Prostate gland (tissue), 2 donors: ENCODE data around the gene ETFB. TPM values are rescaled to one million over a fixed set of nuclear protein-coding genes. Genes with fewer than 3 reads are reported as not detected.
"Not testable (repeated sequence)": the region's sequence is repeated elsewhere in the genome, so short reads cannot be mapped to it uniquely, and the experiment has no call there.

Experiments
- DNase-seq: peaks from one replicate; pipeline ENCODE4 v3.0.0-alpha.2; 2019; ENCODE audit warnings: low spot score
- H3K27ac ChIP-seq, 2 donors: fragments of 200-600 bp; sonication (generic); 2 replicates each; pipeline ENCODE4 v1.5.1; 2017 to 2019
- H3K27me3 ChIP-seq: fragments of 200-600 bp; sonication (generic); replicated peaks from 2 replicates; pipeline ENCODE4 v1.5.1; 2019; ENCODE audit not compliant: insufficient read depth
- H3K36me3 ChIP-seq, 2 donors: fragments of 200-600 bp; sonication (generic); 1 replicate in 1 of 2; 2 replicates in 1 of 2; pipeline versions ENCODE4 v1.5.1 to v1.8.1; 2017 to 2019
- H3K4me1 ChIP-seq: fragments of 200-600 bp; sonication (generic); replicated peaks from 2 replicates; pipeline ENCODE4 v1.5.1; 2019
- H3K4me3 ChIP-seq, 2 donors: fragments of 200-600 bp; sonication (generic); 2 replicates each; pipeline ENCODE4 v1.5.1; 2017 to 2019
- H3K9me3 ChIP-seq: fragments of 200-600 bp; sonication (generic); 2 replicates; pipeline ENCODE4 v1.5.1; 2017
- POLR2A ChIP-seq: fragments of 450-650 bp; IDR thresholded peaks from one replicate; pipeline ENCODE4 v1.6.1; 2016; ENCODE audit warnings: antibody characterized with exemption, mild to moderate bottlenecking
- POLR2AphosphoS5 ChIP-seq: sonication (generic); formaldehyde crosslinking; IDR thresholded peaks from one replicate; pipeline ENCODE4 v1.6.1; 2017; ENCODE audit warnings: antibody characterized with exemption
- WGBS: methylation state at CpG from one replicate; pipeline ENCODE4 v1.1.5; 2018; 5-methylcytosine and 5-hydroxymethylcytosine counted together
- intact Hi-C: fragments of 100-400 bp; cut with DNase I; formaldehyde crosslinking; loops from one replicate; pipeline ENCODE4 v1.14.2; 2022
- total RNA-seq, 2 donors: library from RNA; depleted of rRNA; stranded (reverse); fragments of >200 nt; gene quantifications; one replicate each; pipeline ENCODE4 v1.1.0, GENCODE V29; 2016
- TF ChIP-seq, protein P1 (sequence below), 4 experiments: fragments of 200-600 bp in 2 of 4; fragments of 450-650 bp in 2 of 4; sonication (generic) in 2 of 4; IDR thresholded peaks; 1 replicate in 3 of 4; 2 replicates in 1 of 4; pipeline ENCODE4 v1.5.1; 2016 to 2019; ENCODE audit warnings: antibody characterized with exemption in 4 of 4, mild to moderate bottlenecking in 2 of 4, moderate library complexity in 2 of 4

ETFB gene
- total RNA-seq, 2 donors from 2014 or later: 82.8 to 118 TPM

DNA sequence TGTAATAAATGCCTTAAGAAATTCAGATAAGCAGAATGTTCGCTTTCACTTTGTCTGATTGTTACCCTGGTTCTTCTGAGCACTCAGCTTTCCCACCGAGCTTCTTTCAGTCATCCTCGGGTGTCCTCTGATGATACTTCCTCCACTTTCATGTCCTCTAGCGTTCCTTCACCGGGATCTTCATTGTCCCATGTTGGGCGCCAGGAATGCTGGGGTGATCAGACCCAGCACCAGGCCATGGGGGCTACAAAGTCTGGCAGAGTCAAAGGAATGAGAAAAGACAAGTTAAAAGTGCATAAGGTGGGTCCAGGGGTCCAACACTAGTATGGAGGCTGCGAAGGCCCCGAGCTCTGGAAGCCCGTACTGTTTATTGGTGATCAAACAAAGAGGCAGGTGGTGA lies 35.9 kb upstream of the ETFB start:
- WGBS: 96% methylated on average over 9 of the region's 9 CpGs
- H3K9me3 ChIP-seq: no peaks in the 10 kb centered on the region
- DNase-seq: no peak
- no peaks in the 10 kb centered on the region for H3K4me1 ChIP-seq
- TF ChIP-seq POLR2AphosphoS5 (no peak), POLR2A (no peak)
- TF ChIP-seq, protein P1, sequence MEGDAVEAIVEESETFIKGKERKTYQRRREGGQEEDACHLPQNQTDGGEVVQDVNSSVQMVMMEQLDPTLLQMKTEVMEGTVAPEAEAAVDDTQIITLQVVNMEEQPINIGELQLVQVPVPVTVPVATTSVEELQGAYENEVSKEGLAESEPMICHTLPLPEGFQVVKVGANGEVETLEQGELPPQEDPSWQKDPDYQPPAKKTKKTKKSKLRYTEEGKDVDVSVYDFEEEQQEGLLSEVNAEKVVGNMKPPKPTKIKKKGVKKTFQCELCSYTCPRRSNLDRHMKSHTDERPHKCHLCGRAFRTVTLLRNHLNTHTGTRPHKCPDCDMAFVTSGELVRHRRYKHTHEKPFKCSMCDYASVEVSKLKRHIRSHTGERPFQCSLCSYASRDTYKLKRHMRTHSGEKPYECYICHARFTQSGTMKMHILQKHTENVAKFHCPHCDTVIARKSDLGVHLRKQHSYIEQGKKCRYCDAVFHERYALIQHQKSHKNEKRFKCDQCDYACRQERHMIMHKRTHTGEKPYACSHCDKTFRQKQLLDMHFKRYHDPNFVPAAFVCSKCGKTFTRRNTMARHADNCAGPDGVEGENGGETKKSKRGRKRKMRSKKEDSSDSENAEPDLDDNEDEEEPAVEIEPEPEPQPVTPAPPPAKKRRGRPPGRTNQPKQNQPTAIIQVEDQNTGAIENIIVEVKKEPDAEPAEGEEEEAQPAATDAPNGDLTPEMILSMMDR (IDR thresholded peaks at IDR 0.05): no peak
- no peak overlapping the region for H3K4me3 ChIP-seq
- no peaks in the 10 kb centered on the region for H3K36me3 ChIP-seq
- no peaks in the 10 kb centered on the region for H3K27me3 ChIP-seq
- H3K27ac ChIP-seq: no peak overlapping the region
- intact Hi-C loops: no loop called here

DNA sequence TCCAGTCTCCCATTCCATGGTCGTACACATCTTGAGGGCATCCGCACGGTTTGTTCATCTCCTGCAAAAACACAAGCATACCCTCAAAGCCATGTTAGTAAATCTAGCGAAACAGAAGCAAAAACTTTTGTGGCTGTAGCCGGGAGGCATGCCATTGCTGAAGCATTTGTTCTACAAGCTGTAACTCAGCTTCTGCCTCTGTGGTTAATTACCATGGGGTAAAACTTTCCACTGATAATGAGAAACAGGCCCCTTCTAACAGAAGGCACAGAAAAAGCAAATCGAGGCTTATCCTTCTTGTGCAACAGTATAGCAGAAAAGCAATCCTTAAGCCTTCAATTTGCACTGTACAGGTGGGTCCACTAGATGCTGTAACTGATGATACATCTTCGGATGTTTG lies 33.7 kb upstream of the ETFB start:
- DNase-seq, H3K27ac ChIP-seq, H3K27me3 ChIP-seq, intact Hi-C loops, H3K9me3 ChIP-seq, H3K4me3 ChIP-seq, H3K36me3 ChIP-seq, H3K4me1 ChIP-seq: not testable (repeated sequence)
- 85% methylated on average over 7 of the region's 7 CpGs for WGBS

DNA sequence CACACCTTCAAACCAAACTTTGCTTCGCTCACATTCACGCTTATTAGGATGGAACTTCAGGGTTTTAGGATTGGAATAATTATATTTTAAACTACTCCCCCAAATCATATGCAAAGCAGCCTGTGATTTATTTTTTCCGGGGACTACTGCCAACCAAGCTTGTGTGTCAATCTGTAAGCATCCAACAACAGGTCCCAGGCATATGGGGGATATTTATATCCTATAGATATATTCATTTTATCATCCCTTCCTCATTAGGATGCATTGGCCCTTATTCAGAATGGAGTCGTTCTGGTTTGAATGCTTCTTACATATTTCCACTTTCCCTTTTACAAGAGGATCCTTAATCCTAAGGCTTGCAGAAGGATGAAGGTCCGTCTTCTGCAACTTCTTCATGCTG lies 33.0 kb upstream of the ETFB start:
- no peak overlapping the region for H3K4me3 ChIP-seq
- WGBS: 93% methylated on average over 5 of the region's 5 CpGs
- DNase-seq: no peak
- no peaks in the 10 kb centered on the region for H3K9me3 ChIP-seq
- no peaks in the 10 kb centered on the region for H3K4me1 ChIP-seq
- no peaks in the 10 kb centered on the region for H3K36me3 ChIP-seq
- H3K27me3 ChIP-seq: no peaks in the 10 kb centered on the region
- TF ChIP-seq, protein P1 (IDR thresholded peaks at IDR 0.05): no peak
- no peak for TF ChIP-seq POLR2A
- TF ChIP-seq POLR2AphosphoS5: no peak
- intact Hi-C loops: no loop called here
- no peak overlapping the region for H3K27ac ChIP-seq

DNA sequence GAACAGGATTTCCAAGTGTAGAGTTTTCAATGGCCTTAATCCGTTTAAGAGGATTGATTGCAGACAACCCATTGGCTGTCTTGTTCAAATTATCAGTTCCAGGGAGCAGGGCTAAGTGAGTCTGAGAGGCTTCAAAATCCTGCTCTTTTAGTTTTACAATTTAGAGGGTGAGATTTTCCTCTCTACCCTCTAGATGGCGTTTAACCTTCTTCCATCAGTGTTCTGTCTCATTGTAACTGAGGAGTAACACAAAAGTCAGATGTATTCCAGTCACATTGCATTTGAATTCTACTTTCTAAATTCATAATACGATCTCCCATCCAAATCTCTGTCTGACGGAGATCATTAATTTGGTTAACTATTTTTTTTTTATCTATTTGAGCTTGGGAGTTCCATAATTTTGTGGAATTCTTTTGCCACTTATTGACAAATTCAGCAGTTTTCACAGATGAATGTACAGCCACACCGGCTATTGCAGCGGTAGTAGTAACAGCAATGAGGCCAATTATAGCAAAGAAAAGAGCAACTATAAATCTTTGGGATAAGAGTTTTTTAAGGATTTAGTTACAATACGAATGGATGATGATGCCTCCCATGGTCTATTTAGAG lies 32.0 kb upstream of the ETFB start:
- intact Hi-C loops: no loop called here
- 51% methylated on average over 7 of the region's 7 CpGs for WGBS
- no peaks in the 10 kb centered on the region for H3K4me1 ChIP-seq
- no peaks in the 10 kb centered on the region for H3K36me3 ChIP-seq
- no peak for DNase-seq
- no peaks in the 10 kb centered on the region for H3K27me3 ChIP-seq
- no peaks in the 10 kb centered on the region for H3K9me3 ChIP-seq
- TF ChIP-seq, protein P1 (IDR thresholded peaks at IDR 0.05): peak in 2 of 4 experiments; percentile 34 to 55
- TF ChIP-seq POLR2A: no peak
- TF ChIP-seq POLR2AphosphoS5: no peak
- no peak overlapping the region for H3K27ac ChIP-seq
- H3K4me3 ChIP-seq: no peak overlapping the region

DNA sequence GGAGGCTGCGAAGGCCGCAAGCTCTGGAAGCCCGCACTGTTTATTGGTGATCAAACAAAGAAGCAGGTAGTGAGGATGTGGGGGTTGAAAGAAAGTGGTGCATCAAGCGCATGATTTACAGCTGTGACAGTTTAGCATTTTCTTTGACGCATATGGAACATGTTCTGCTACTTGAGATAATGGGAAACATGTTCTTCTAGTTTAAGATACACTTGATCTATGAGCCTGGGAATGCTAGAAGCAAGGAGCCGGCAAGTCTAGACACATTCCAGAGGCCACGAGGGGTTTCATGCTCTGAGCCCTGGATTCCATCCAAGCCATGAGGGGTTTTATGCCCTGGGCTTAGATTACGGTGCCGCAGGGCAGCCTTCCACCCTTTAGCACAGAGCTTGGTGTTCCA lies 31.3 kb upstream of the ETFB start:
- H3K36me3 ChIP-seq, H3K27ac ChIP-seq, H3K4me3 ChIP-seq, H3K9me3 ChIP-seq, H3K4me1 ChIP-seq, DNase-seq, intact Hi-C loops, H3K27me3 ChIP-seq: not testable (repeated sequence)
- WGBS: 51% methylated on average over 9 of the region's 9 CpGs

DNA sequence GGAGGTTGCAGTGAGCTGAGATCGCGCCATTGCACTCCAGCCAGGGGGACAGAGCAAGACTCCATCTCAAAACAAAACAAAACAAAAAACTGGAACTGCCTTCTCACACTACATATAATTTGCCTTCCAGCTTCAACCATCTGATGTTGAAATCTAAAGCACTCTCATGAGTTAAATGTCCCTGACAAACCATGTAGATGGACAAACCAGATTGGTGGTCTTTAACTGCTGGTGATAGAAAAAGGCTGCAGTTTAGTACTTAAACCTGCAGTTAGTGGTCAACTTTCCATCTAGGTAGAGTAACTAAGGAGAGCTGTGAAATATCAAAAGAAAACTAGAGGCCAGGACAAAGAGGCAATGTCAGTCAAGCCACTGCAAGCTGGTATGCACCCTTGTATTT lies 30.0 kb upstream of the ETFB start:
- Histone ChIP-seq H3K4me1 (no peaks in the 10 kb centered on the region), H3K27me3 (no peaks in the 10 kb centered on the region), H3K9me3 (no peaks in the 10 kb centered on the region), H3K27ac (no peak overlapping the region), H3K36me3 (no peaks in the 10 kb centered on the region), H3K4me3 (no peak overlapping the region)
- TF ChIP-seq, protein P1 (IDR thresholded peaks at IDR 0.05): no peak
- TF ChIP-seq POLR2A (no peak), POLR2AphosphoS5 (no peak)
- 100% methylated on average over 2 of the region's 2 CpGs for whole genome bisulfite sequencing
- DNase-seq: no peak
- intact Hi-C loops: no loop called here
